GM19193 (cell line): ENCODE results near the gene GRM1.

ENCODE experiments used
- POLR2A ChIP-seq: IDR thresholded peaks from 4 replicates; pipeline ENCODE4 v1.6.1; 2011; ENCODE audit not compliant: insufficient read depth, insufficient read length; ENCODE audit errors: extremely low read depth

The GRM1 gene

GRCh38 chr6:146028851-146029572 is at the start of gene GRM1:
TSS of gene GRM1 (plus strand) at chr6:146029062. CDS start at chr6:146029518, 456 bp downstream.
- no peak for TF ChIP-seq POLR2A

- TF ChIP-seq POLR2A: no peak
Measured at GRCh38 chr6:146009338-146009737, 19.5 kb upstream of the GRM1 start.

- no peak for TF ChIP-seq POLR2A
Measured at GRCh38 chr6:146014233-146014632, 14.6 kb upstream of the GRM1 start.

GRCh38 chr6:146017672-146018071 is 11.2 kb upstream of the GRM1 start:
- no peak for TF ChIP-seq POLR2A

- no peak for TF ChIP-seq POLR2A
Measured at GRCh38 chr6:146026873-146027272, 2.0 kb upstream of the GRM1 start.

GRCh38 chr6:146027586-146028251 is 1.1 kb upstream of the GRM1 start:
- TF ChIP-seq POLR2A: no peak

- no peak for TF ChIP-seq POLR2A
Measured at GRCh38 chr6:146028252-146028795, 538 bp upstream of the GRM1 start.

- TF ChIP-seq POLR2A: no peak
Measured at GRCh38 chr6:146029573-146030184, 817 bp downstream of the GRM1 start.

- no peak for TF ChIP-seq POLR2A
Measured at GRCh38 chr6:146032387-146032786, 3.5 kb downstream of the GRM1 start.

GRCh38 chr6:146040360-146040759 is 11.5 kb downstream of the GRM1 start:
- no peak for TF ChIP-seq POLR2A

GRCh38 chr6:146041282-146041681 is 12.4 kb downstream of the GRM1 start:
- no peak for TF ChIP-seq POLR2A

GRCh38 chr6:146047371-146047770 is 18.5 kb downstream of the GRM1 start:
- no peak for TF ChIP-seq POLR2A

GRCh38 chr6:146050168-146050567 is 21.3 kb downstream of the GRM1 start:
- TF ChIP-seq POLR2A: no peak

- no peak for TF ChIP-seq POLR2A
Measured at GRCh38 chr6:146056506-146056905, 27.6 kb downstream of the GRM1 start.

- no peak for TF ChIP-seq POLR2A
Measured at GRCh38 chr6:146065690-146066089, 36.8 kb downstream of the GRM1 start.
